Fibroblast of skin of back (primary cell): ENCODE data around the gene CDKN1B.

ENCODE experiments used
- DNase-seq: peaks from one replicate; pipeline ENCODE4 v3.0.0-alpha.2; 2013

The CDKN1B gene

GRCh38 chr12:12701457-12701856, 15.7 kb upstream of the CDKN1B start:
- DNase-seq, result no peak

- peak; percentile 92 for DNase-seq
Measured at GRCh38 chr12:12704593-12705230, 12.5 kb upstream of the CDKN1B start.

GRCh38 chr12:12705838-12706520, 11.2 kb upstream of the CDKN1B start:
- no peak for DNase-seq

GRCh38 chr12:12713932-12714275, 3.3 kb upstream of the CDKN1B start:
- DNase-seq, result no peak

GRCh38 chr12:12714276-12715021, 2.7 kb upstream of the CDKN1B start:
- peak; percentile 29 for DNase-seq

GRCh38 chr12:12715128-12715458, 2.1 kb upstream of the CDKN1B start:
- no peak for DNase-seq

GRCh38 chr12:12715459-12716150, 1.6 kb upstream of the CDKN1B start:
- no peak for DNase-seq

GRCh38 chr12:12716151-12716792, 896 bp upstream of the CDKN1B start:
- no peak for DNase-seq

- peak; percentile 23 for DNase-seq
Measured at GRCh38 chr12:12717586-12718380, 615 bp downstream of the CDKN1B start.

- no peak for DNase-seq
Measured at GRCh38 chr12:12718381-12718759, 1.2 kb downstream of the CDKN1B start.

- peak; percentile 37 for DNase-seq
Measured at GRCh38 chr12:12718853-12719252, 1.7 kb downstream of the CDKN1B start.

- no peak for DNase-seq
Measured at GRCh38 chr12:12719496-12719895, 2.3 kb downstream of the CDKN1B start.

GRCh38 chr12:12720052-12720451, 2.9 kb downstream of the CDKN1B start:
- no peak for DNase-seq

GRCh38 chr12:12720672-12721161, 3.5 kb downstream of the CDKN1B start:
- DNase-seq, result no peak

- DNase-seq, result no peak
Measured at GRCh38 chr12:12721176-12721751, 4.1 kb downstream of the CDKN1B start.

GRCh38 chr12:12721814-12722434, 4.8 kb downstream of the CDKN1B start:
- no peak for DNase-seq

GRCh38 chr12:12722435-12723148, 5.4 kb downstream of the CDKN1B start:
- peak; percentile 45 for DNase-seq

GRCh38 chr12:12723149-12723680, 6.0 kb downstream of the CDKN1B start:
- DNase-seq, result no peak

GRCh38 chr12:12723681-12724420, 6.7 kb downstream of the CDKN1B start:
- DNase-seq, result peak; percentile 39
